Panc1 (cell line): ENCODE measurements around the gene BBOF1. TPM values are rescaled to one million over a fixed set of nuclear protein-coding genes. Genes with fewer than 3 reads are reported as not detected.

Experiments used
- ATAC-seq: fragments of 200-7000 bp; cut with Tn5 transposase; 2 replicates; pipeline ENCODE4 v1.9.1; 2020; ENCODE audit warnings: mild to moderate bottlenecking, moderate library complexity
- BruUV-seq: library from RNA; stranded (reverse); fragments of 400-500 nt; replicated peaks from 2 replicates; lab custom pipeline; 2021; lab: Mats Ljungman, UMichigan
- CTCF ChIA-PET: fragments of 300-600 bp; sonication (Branson Sonifier 250); formaldehyde crosslinking; loops from one replicate; lab custom pipeline; 2022; ENCODE audit warnings: antibody characterized with exemption; lab: Charles Lee
- POLR2A ChIA-PET: fragments of 300-600 bp; sonication (Branson Sonifier 250); formaldehyde crosslinking; loops from one replicate; lab custom pipeline; 2022; ENCODE audit warnings: antibody characterized with exemption; lab: Charles Lee
- DNase-seq: peaks from one replicate; pipeline ENCODE4 v3.0.0-alpha.2; 2010; ENCODE audit warnings: low read depth, low spot score
- H3K27ac ChIP-seq: 2 replicates; pipeline ENCODE4 v1.5.1; 2011; ENCODE audit warnings: mild to moderate bottlenecking, low read length, inconsistent platforms
- H3K27me3 ChIP-seq: fragments of 200-500 bp; sonication (Bioruptor generic); 2 replicates; pipeline ENCODE4 v1.6.0; 2014; ENCODE audit warnings: low read length, inconsistent platforms; ENCODE audit not compliant: control insufficient read depth, insufficient read depth
- H3K36me3 ChIP-seq: fragments of 200-500 bp; sonication (Bioruptor generic); 2 replicates; pipeline ENCODE4 v1.5.1; 2014; ENCODE audit warnings: inconsistent platforms, mild to moderate bottlenecking, low read length, moderate library complexity; ENCODE audit not compliant: control insufficient read depth, insufficient read depth
- H3K4me1 ChIP-seq: 2 replicates; pipeline ENCODE4 v1.5.1; 2011; ENCODE audit warnings: inconsistent platforms, mild to moderate bottlenecking, low read length, moderate library complexity; ENCODE audit not compliant: control insufficient read depth, insufficient read depth
- H3K4me3 ChIP-seq, 2 experiments: 2 replicates each; pipeline ENCODE4 v1.5.1; 2011 to 2012; ENCODE audit warnings: low read depth in 2 of 2, low read length in 2 of 2, mild to moderate bottlenecking in 2 of 2, inconsistent platforms in 1 of 2, moderate library complexity in 1 of 2
- H3K9me3 ChIP-seq: fragments of 200-500 bp; sonication (Bioruptor generic); 2 replicates; pipeline ENCODE4 v1.5.1; 2014; ENCODE audit warnings: low read depth, mild to moderate bottlenecking, inconsistent platforms, low read length, moderate library complexity; ENCODE audit not compliant: control insufficient read depth, insufficient read depth
- CTCF ChIP-seq: fragments of 450-650 bp; IDR thresholded peaks from 2 replicates; pipeline ENCODE4 v1.5.1; 2017; ENCODE audit warnings: mild to moderate bottlenecking
- POLR2AphosphoS5 ChIP-seq: IDR thresholded peaks from 2 replicates; pipeline ENCODE4 v1.6.1; 2012; ENCODE audit warnings: mild to moderate bottlenecking, low read depth, low read length, moderate library complexity
- SIN3A ChIP-seq: IDR thresholded peaks from 2 replicates; pipeline ENCODE4 v1.6.1; 2012; ENCODE audit warnings: low read depth, mild to moderate bottlenecking, low read length, moderate library complexity, borderline replicate concordance; ENCODE audit not compliant: insufficient read depth
- TCF7L2 ChIP-seq: IDR thresholded peaks from 2 replicates; pipeline ENCODE4 v1.6.1; 2011; ENCODE audit warnings: mild to moderate bottlenecking, low read depth, low read length, inconsistent platforms
- in situ Hi-C: cut with HindIII; loops from 2 replicates; pipeline ENCODE4 v1.10.0; 2016; ENCODE audit warnings: low sequenced_read_pairs, low pct_unique_long_range_greater_than_20kb
- intact Hi-C: fragments of 100-400 bp; cut with micrococcal nuclease; formaldehyde crosslinking; loops from one replicate; pipeline ENCODE4 v1.10.0; 2022; ENCODE audit not compliant: unreplicated experiment
- total RNA-seq: library from RNA; stranded (reverse); gene quantifications from one replicate; pipeline ENCODE4 v1.2.1, GENCODE V29; 2021; ENCODE audit not compliant: unreplicated experiment
- TF ChIP-seq, protein P1 (sequence below), 2 experiments: IDR thresholded peaks; 2 replicates each; pipeline ENCODE4 v1.6.1; 2011 to 2012; ENCODE audit warnings: low read depth in 2 of 2, control low read depth in 1 of 2, low read length in 1 of 2, mild to moderate bottlenecking in 1 of 2, moderate library complexity in 1 of 2; ENCODE audit not compliant: insufficient read depth in 1 of 2

BBOF1 gene
- total RNA-seq, 1 experiment from 2014 or later: 1.9 TPM

- ATAC-seq (no peak), DNase-seq (no peak)
- in situ Hi-C loops (no loop called here), intact Hi-C loops (no loop called here)
- CTCF ChIA-PET: no interaction called here
- H3K4me3 ChIP-seq: no peak overlapping the region
- H3K27me3 ChIP-seq: no peaks in the 10 kb centered on the region
- no peaks in the 10 kb centered on the region for H3K4me1 ChIP-seq
- H3K27ac ChIP-seq: no peak overlapping the region
- H3K36me3 ChIP-seq: no peaks in the 10 kb centered on the region
- H3K9me3 ChIP-seq: no peaks in the 10 kb centered on the region
- TF ChIP-seq, protein P1, sequence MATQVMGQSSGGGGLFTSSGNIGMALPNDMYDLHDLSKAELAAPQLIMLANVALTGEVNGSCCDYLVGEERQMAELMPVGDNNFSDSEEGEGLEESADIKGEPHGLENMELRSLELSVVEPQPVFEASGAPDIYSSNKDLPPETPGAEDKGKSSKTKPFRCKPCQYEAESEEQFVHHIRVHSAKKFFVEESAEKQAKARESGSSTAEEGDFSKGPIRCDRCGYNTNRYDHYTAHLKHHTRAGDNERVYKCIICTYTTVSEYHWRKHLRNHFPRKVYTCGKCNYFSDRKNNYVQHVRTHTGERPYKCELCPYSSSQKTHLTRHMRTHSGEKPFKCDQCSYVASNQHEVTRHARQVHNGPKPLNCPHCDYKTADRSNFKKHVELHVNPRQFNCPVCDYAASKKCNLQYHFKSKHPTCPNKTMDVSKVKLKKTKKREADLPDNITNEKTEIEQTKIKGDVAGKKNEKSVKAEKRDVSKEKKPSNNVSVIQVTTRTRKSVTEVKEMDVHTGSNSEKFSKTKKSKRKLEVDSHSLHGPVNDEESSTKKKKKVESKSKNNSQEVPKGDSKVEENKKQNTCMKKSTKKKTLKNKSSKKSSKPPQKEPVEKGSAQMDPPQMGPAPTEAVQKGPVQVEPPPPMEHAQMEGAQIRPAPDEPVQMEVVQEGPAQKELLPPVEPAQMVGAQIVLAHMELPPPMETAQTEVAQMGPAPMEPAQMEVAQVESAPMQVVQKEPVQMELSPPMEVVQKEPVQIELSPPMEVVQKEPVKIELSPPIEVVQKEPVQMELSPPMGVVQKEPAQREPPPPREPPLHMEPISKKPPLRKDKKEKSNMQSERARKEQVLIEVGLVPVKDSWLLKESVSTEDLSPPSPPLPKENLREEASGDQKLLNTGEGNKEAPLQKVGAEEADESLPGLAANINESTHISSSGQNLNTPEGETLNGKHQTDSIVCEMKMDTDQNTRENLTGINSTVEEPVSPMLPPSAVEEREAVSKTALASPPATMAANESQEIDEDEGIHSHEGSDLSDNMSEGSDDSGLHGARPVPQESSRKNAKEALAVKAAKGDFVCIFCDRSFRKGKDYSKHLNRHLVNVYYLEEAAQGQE (IDR thresholded peaks at IDR 0.05; ENCODE audit: insufficient read depth in 1 of 2, low read depth in 2 of 2, low read length in 1 of 2): no peak
- TF ChIP-seq CTCF (no peak), SIN3A (no peak), TCF7L2 (no peak), POLR2AphosphoS5 (no peak)
- no TSS peak for BruUV-seq
- POLR2A ChIA-PET: no interaction called here
Measured at GRCh38 chr14:74048281-74048680, 29.1 kb downstream of the BBOF1 start.

DNA sequence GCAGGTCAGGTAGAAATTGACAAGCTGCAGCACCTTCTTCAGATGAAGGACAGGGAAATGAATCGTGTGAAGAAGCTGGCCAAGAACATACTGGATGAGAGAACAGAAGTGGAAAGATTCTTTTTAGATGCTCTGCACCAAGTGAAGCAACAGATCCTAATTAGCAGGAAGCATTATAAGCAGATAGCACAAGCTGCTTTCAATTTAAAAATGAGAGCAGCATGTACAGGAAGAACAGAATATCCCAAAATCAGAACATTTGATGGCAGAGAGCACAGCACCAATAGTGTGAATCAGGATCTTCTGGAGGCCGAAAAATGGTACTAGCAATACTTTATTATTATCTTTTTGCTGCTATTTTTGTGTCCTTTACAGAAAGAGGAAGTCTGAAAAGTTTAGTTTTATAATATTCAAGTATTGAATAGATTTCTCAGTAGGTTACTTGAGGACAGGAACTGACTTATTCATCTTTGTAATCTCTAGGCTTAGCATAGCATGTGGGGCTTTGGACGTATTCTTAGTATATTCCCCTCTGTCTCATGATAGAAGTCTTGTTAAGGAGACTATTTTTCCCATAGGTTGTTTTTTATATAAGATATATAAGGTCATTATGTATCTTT is 30.8 kb downstream of the BBOF1 start:
- POLR2A ChIA-PET: no interaction called here
- TF ChIP-seq CTCF (no peak), SIN3A (no peak)
- TF ChIP-seq, protein P1 (IDR thresholded peaks at IDR 0.05; ENCODE audit: insufficient read depth in 1 of 2, low read depth in 2 of 2, low read length in 1 of 2): no peak
- no peak for DNase-seq
- H3K4me1 ChIP-seq: no peaks in the 10 kb centered on the region
- BruUV-seq: no TSS peak
- ATAC-seq: no peak
- CTCF ChIA-PET: no interaction called here
- in situ Hi-C loops (no loop called here), intact Hi-C loops (no loop called here)
- no peak overlapping the region for H3K4me3 ChIP-seq
- H3K9me3 ChIP-seq: no peaks in the 10 kb centered on the region
- no peaks in the 10 kb centered on the region for H3K36me3 ChIP-seq
- H3K27me3 ChIP-seq: no peaks in the 10 kb centered on the region
- no peak overlapping the region for H3K27ac ChIP-seq
